Duodenal mucosa (tissue), 2 donors: ENCODE results near the gene TNPO3.

Source experiments
- H3K27ac ChIP-seq: one replicate; pipeline ENCODE4 v1.7.0; 2013; ENCODE audit warnings: low read depth, low read length
- H3K27me3 ChIP-seq, 2 donors: one replicate each; pipeline ENCODE4 v1.7.0; 2013; ENCODE audit warnings: low read length in 2 of 2, control low read depth in 1 of 2; ENCODE audit not compliant: insufficient read depth in 2 of 2, control insufficient read depth in 1 of 2
- H3K36me3 ChIP-seq, 2 donors: one replicate each; pipeline ENCODE4 v1.7.0; 2013; ENCODE audit warnings: low read length in 2 of 2, control low read depth in 1 of 2; ENCODE audit not compliant: insufficient read depth in 2 of 2, control insufficient read depth in 1 of 2
- H3K4me1 ChIP-seq, 2 donors: one replicate each; pipeline ENCODE4 v1.7.0; 2013; ENCODE audit warnings: low read length in 2 of 2, control low read depth in 1 of 2; ENCODE audit not compliant: insufficient read depth in 2 of 2, control insufficient read depth in 1 of 2
- H3K4me3 ChIP-seq, 2 donors: one replicate each; pipeline ENCODE4 v1.7.0; 2013; ENCODE audit warnings: low read length in 2 of 2, low read depth in 1 of 2
- H3K9ac ChIP-seq, 2 donors: one replicate each; pipeline ENCODE4 v1.7.0; 2013; ENCODE audit warnings: low read length in 2 of 2, low read depth in 1 of 2
- H3K9me3 ChIP-seq, 2 donors: one replicate each; pipeline ENCODE4 v1.7.0; 2013; ENCODE audit warnings: low read length in 2 of 2, control low read depth in 1 of 2; ENCODE audit not compliant: control insufficient read depth in 1 of 2

Gene TNPO3

GRCh38 chr7:129090300-129090907 lies 35.5 kb upstream of the TNPO3 start:
- Histone ChIP-seq H3K27me3 (no peaks in the 10 kb centered on the region), H3K9me3 (no peaks in the 10 kb centered on the region), H3K4me3 (no peak overlapping the region), H3K27ac (no peak overlapping the region), H3K9ac (no peak overlapping the region), H3K36me3 (no peaks in the 10 kb centered on the region), H3K4me1 (no peaks in the 10 kb centered on the region)

GRCh38 chr7:129089521-129090212 lies 34.8 kb upstream of the TNPO3 start:
- Histone ChIP-seq H3K4me3 (no peak overlapping the region), H3K4me1 (no peaks in the 10 kb centered on the region), H3K36me3 (no peaks in the 10 kb centered on the region), H3K9ac (no peak overlapping the region), H3K27me3 (no peaks in the 10 kb centered on the region), H3K9me3 (no peaks in the 10 kb centered on the region), H3K27ac (no peak overlapping the region)

- H3K4me1 ChIP-seq = no peaks in the 10 kb centered on the region
- no peak overlapping the region for H3K27ac ChIP-seq
These were observed 30.1 kb upstream of the TNPO3 start for GRCh38 chr7:129084801-129085551.

DNA sequence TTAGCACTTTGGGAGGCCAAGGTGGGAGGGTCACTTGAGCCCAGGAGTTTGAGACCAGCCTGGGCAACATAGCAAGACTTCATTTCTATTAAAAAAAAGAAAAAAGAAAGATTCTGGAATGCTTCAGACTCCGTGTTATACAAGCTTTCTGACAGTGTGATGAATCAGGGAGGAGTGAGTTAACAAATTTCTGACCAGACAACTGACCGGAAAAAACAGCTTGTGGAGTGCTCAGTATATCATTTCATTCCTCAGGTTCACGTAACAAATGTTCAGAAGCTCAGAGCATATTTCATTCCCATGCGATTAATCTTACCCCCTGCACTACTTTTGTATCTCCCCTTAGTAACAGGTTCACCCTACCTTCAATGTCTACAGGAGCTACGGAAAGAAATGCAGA lies 28.6 kb upstream of the TNPO3 start:
- Histone ChIP-seq H3K4me1 (no peaks in the 10 kb centered on the region), H3K27me3 (no peaks in the 10 kb centered on the region), H3K9me3 (no peaks in the 10 kb centered on the region), H3K4me3 (no peak overlapping the region), H3K36me3 (no peaks in the 10 kb centered on the region), H3K9ac (no peak overlapping the region), H3K27ac (no peak overlapping the region)

More at GRCh38 chr7:129084801-129085551, 30.1 kb upstream of the TNPO3 start:
- no peaks in the 10 kb centered on the region for H3K9me3 ChIP-seq
- no peak overlapping the region for H3K9ac ChIP-seq
- H3K27me3 ChIP-seq = no peaks in the 10 kb centered on the region
- H3K36me3 ChIP-seq = no peaks in the 10 kb centered on the region
- H3K4me3 ChIP-seq = no peak overlapping the region

GRCh38 chr7:129078455-129078854 lies 23.5 kb upstream of the TNPO3 start:
- H3K27me3 ChIP-seq = no peaks in the 10 kb centered on the region
- H3K36me3 ChIP-seq = no peaks in the 10 kb centered on the region
- H3K27ac ChIP-seq = no peak overlapping the region
- no peaks in the 10 kb centered on the region for H3K9me3 ChIP-seq
- no peak overlapping the region for H3K4me3 ChIP-seq
- H3K9ac ChIP-seq = no peak overlapping the region
- H3K4me1 ChIP-seq = no peaks in the 10 kb centered on the region

- Histone ChIP-seq H3K4me3 (no peak overlapping the region), H3K9me3 (no peaks in the 10 kb centered on the region), H3K4me1 (no peaks in the 10 kb centered on the region), H3K27me3 (no peaks in the 10 kb centered on the region), H3K9ac (no peak overlapping the region), H3K27ac (no peak overlapping the region), H3K36me3 (no peaks in the 10 kb centered on the region)
These were observed 22.0 kb upstream of the TNPO3 start for GRCh38 chr7:129076886-129077285.

GRCh38 chr7:129074994-129075393 lies 20.1 kb upstream of the TNPO3 start:
- H3K9me3 ChIP-seq = no peaks in the 10 kb centered on the region

GRCh38 chr7:129074361-129074871 lies 19.5 kb upstream of the TNPO3 start:
- Histone ChIP-seq H3K4me1 (no peaks in the 10 kb centered on the region), H3K4me3 (no peak overlapping the region), H3K27ac (no peak overlapping the region), H3K27me3 (no peaks in the 10 kb centered on the region), H3K36me3 (no peaks in the 10 kb centered on the region), H3K9me3 (no peaks in the 10 kb centered on the region), H3K9ac (no peak overlapping the region)

More at GRCh38 chr7:129074994-129075393, 20.1 kb upstream of the TNPO3 start:
- H3K4me1 ChIP-seq = no peaks in the 10 kb centered on the region
- no peaks in the 10 kb centered on the region for H3K27me3 ChIP-seq
- no peak overlapping the region for H3K4me3 ChIP-seq
- no peaks in the 10 kb centered on the region for H3K36me3 ChIP-seq
- no peak overlapping the region for H3K27ac ChIP-seq
- H3K9ac ChIP-seq = no peak overlapping the region

GRCh38 chr7:129073738-129074137 lies 18.8 kb upstream of the TNPO3 start:
- Histone ChIP-seq H3K27ac (no peak overlapping the region), H3K9me3 (no peaks in the 10 kb centered on the region), H3K9ac (no peak overlapping the region), H3K27me3 (no peaks in the 10 kb centered on the region), H3K36me3 (no peaks in the 10 kb centered on the region), H3K4me3 (no peak overlapping the region), H3K4me1 (no peaks in the 10 kb centered on the region)

DNA sequence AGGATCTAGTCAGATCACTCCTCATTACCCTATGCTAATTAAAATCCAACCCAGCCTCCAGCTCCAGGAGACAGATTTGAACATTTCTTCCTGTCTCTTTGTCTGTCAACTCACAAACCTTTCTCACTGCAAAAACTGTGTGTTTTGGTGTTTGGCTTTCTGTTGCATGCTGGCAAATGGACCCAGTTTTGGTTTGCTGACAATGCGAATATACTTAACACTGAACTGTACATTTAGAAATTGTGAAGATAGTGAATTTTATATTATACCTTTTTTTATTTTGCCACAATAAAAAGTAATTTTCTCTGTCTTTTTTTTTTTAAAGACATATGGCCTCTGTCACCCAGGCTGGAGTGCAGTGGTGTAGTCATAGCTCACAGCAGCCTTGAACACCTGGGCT lies 18.3 kb upstream of the TNPO3 start:
- Histone ChIP-seq H3K27ac (no peak overlapping the region), H3K27me3 (no peaks in the 10 kb centered on the region), H3K4me1 (no peaks in the 10 kb centered on the region), H3K9ac (no peak overlapping the region), H3K36me3 (no peaks in the 10 kb centered on the region), H3K9me3 (no peaks in the 10 kb centered on the region), H3K4me3 (no peak overlapping the region)
